K562 (cell line): ENCODE data around the gene BANP. TPM values are rescaled to one million over a fixed set of nuclear protein-coding genes. Genes with fewer than 3 reads are reported as not detected.
"Not testable (repeated sequence)": the region's sequence is repeated elsewhere in the genome, so short reads cannot be mapped to it uniquely, and the experiment has no call there.

ENCODE experiments used
- ATAC-seq: fragments of 200-7000 bp; cut with Tn5 transposase; 3 replicates; pipeline ENCODE4 v1.9.1; 2020; ENCODE audit warnings: moderate library complexity
- BruUV-seq: library from RNA; stranded (reverse); fragments of 400-500 nt; replicated peaks from 2 replicates; lab custom pipeline; 2021; lab: Mats Ljungman, UMichigan
- CTCF ChIA-PET: fragments of 300-600 bp; formaldehyde crosslinking; extraction: SDS; loops from one replicate; lab custom pipeline; 2021; ENCODE audit warnings: low intra/inter-chr PET ratio; lab: Yijun Ruan, JAX
- POLR2A ChIA-PET: fragments of 300-600, 350-650 bp; sonication (Branson Sonifier 250); formaldehyde crosslinking; extraction: SDS; loops from one replicate; lab custom pipeline; 2021; ENCODE audit warnings: antibody characterized with exemption, inconsistent platforms; lab: Yijun Ruan, JAX
- DNase-seq, 4 experiments: peaks; one replicate each; pipeline versions ENCODE4 v3.0.0 to v3.0.0-alpha.2; 2011 to 2018; ENCODE audit warnings: low spot score in 3 of 4, mixed read lengths in 3 of 4; ENCODE audit errors: extremely low read depth in 1 of 4
- FAIRE-seq: peaks from 2 replicates; lab custom pipeline; 2011; peaks lifted over from hg19 to GRCh38; lab: Jason Lieb, UNC
- H2AFZ ChIP-seq: 2 replicates; pipeline ENCODE4 v1.6.0; 2011; ENCODE audit warnings: low read depth, low read length, control low read depth, inconsistent platforms
- H3K27ac ChIP-seq: fragments of 200-600 bp; 3 replicates; pipeline ENCODE4 v1.8.0; 2011; ENCODE audit warnings: low read depth, mild to moderate bottlenecking, control low read depth, inconsistent platforms, low read length, moderate library complexity, mixed read lengths; ENCODE audit errors: extremely low read depth
- H3K27me3 ChIP-seq, 2 experiments: fragments of 300-600 bp in 1 of 2; 2 replicates in 1 of 2; 3 replicates in 1 of 2; pipeline versions ENCODE4 v1.6.0 to v1.8.0; 2011; ENCODE audit warnings: inconsistent platforms in 2 of 2, low read length in 2 of 2, mild to moderate bottlenecking in 1 of 2, mixed read lengths in 1 of 2, moderate library complexity in 1 of 2; ENCODE audit not compliant: control insufficient read depth in 2 of 2, insufficient read depth in 2 of 2
- H3K36me3 ChIP-seq: fragments of 300-600 bp; 3 replicates; pipeline ENCODE4 v1.8.0; 2011; ENCODE audit warnings: mild to moderate bottlenecking, low read length, inconsistent platforms; ENCODE audit not compliant: control insufficient read depth, insufficient read depth
- H3K4me1 ChIP-seq, 2 experiments: fragments of 200-600 bp in 1 of 2; replicated peaks in 1 of 2; 2 replicates in 1 of 2; 3 replicates in 1 of 2; pipeline versions ENCODE4 v1.5.1 to v1.8.0; 2011; ENCODE audit warnings: inconsistent platforms in 2 of 2, low read length in 2 of 2, mild to moderate bottlenecking in 1 of 2, mixed read lengths in 1 of 2, moderate library complexity in 1 of 2; ENCODE audit not compliant: control insufficient read depth in 2 of 2, insufficient read depth in 2 of 2
- H3K4me2 ChIP-seq: 2 replicates; pipeline ENCODE4 v1.6.1; 2011; ENCODE audit warnings: low read length, control low read depth, inconsistent platforms, mixed read lengths; ENCODE audit not compliant: insufficient read depth
- H3K4me3 ChIP-seq: fragments of 200-600 bp; sonication (generic), shearing (Covaris generic); 2 replicates; pipeline ENCODE4 v1.5.1; 2016; ENCODE audit warnings: control low read depth, inconsistent platforms
- H3K79me2 ChIP-seq: fragments of 200-600 bp; 3 replicates; pipeline ENCODE4 v1.8.0; 2011; ENCODE audit warnings: low read length, inconsistent platforms; ENCODE audit not compliant: control insufficient read depth, insufficient read depth
- H3K9ac ChIP-seq, 2 experiments: 2 replicates each; pipeline versions ENCODE4 v1.6.0 to v1.6.1; 2011; ENCODE audit warnings: low read depth in 2 of 2, low read length in 2 of 2, control low read depth in 1 of 2, inconsistent platforms in 1 of 2, mild to moderate bottlenecking in 1 of 2, mixed read lengths in 1 of 2; ENCODE audit not compliant: insufficient read depth in 1 of 2
- H3K9me1 ChIP-seq: one replicate; pipeline ENCODE4 v1.6.0; 2011; ENCODE audit warnings: inconsistent platforms, mild to moderate bottlenecking, low read length, moderate library complexity; ENCODE audit not compliant: control insufficient read depth, insufficient read depth
- H3K9me3 ChIP-seq: replicated peaks from 2 replicates; pipeline ENCODE4 v1.5.1; 2011; ENCODE audit warnings: low read depth, low read length, inconsistent platforms; ENCODE audit not compliant: control insufficient read depth, insufficient read depth
- H4K20me1 ChIP-seq: replicated peaks from 2 replicates; pipeline ENCODE4 v1.6.1; 2011; ENCODE audit warnings: low read length, inconsistent platforms, mixed read lengths; ENCODE audit not compliant: control insufficient read depth, insufficient read depth
- ELK1 ChIP-seq: sonication (generic); formaldehyde crosslinking; IDR thresholded peaks from 2 replicates; pipeline ENCODE4 v1.8.1; 2022; ENCODE audit warnings: missing genetic modification reagents
- FOXP4 ChIP-seq: sonication (generic); formaldehyde crosslinking; IDR thresholded peaks from 2 replicates; pipeline ENCODE4 v1.8.0; 2022; ENCODE audit warnings: mild to moderate bottlenecking, missing genetic modification reagents, borderline replicate concordance
- HCFC1 ChIP-seq: IDR thresholded peaks from 2 replicates; pipeline ENCODE4 v1.6.1; 2012; ENCODE audit warnings: low read depth, low read length, improper control_type of control experiment
- NCOA6 ChIP-seq: fragments of 450-650 bp; IDR thresholded peaks from 2 replicates; pipeline ENCODE4 v1.6.1; 2017; ENCODE audit warnings: mild to moderate bottlenecking
- SMARCE1 ChIP-seq: fragments of 450-650 bp; IDR thresholded peaks from 2 replicates; pipeline ENCODE4 v1.7.1; 2016; ENCODE audit warnings: mild to moderate bottlenecking
- STAT5A ChIP-seq: IDR thresholded peaks from 2 replicates; pipeline ENCODE4 v1.6.1; 2012; ENCODE audit warnings: low read length, inconsistent platforms, borderline replicate concordance
- USF1 ChIP-seq: sonication (generic); formaldehyde crosslinking; IDR thresholded peaks from 2 replicates; pipeline ENCODE4 v1.9.0; 2022; ENCODE audit warnings: mild to moderate bottlenecking, missing genetic modification reagents
- ZBTB12 ChIP-seq: fragments of 250-450 bp; sonication (Bioruptor Pico); IDR thresholded peaks from 2 replicates; pipeline ENCODE4 v1.4.0; 2020
- ZNF184 ChIP-seq: sonication (generic); formaldehyde crosslinking; IDR thresholded peaks from 2 replicates; pipeline ENCODE4 v1.5.0; 2020; ENCODE audit warnings: missing genetic modification reagents
- ZNF408 ChIP-seq: fragments of 250-450 bp; sonication (Bioruptor Pico); IDR thresholded peaks from 2 replicates; pipeline ENCODE4 v1.4.0; 2020; ENCODE audit warnings: low read depth, mild to moderate bottlenecking, moderate library complexity
- WGBS: fragments of 100-300 bp; shearing (Covaris generic); methylation state at CpG from one replicate; pipeline ENCODE4 v1.1.6; 2016; ENCODE audit warnings: low coverage, mixed read lengths; ENCODE audit not compliant: insufficient coverage; ENCODE audit errors: missing lambda C conversion rate; 5-methylcytosine and 5-hydroxymethylcytosine counted together
- in situ Hi-C: fragments of 300-500 bp; cut with MboI; formaldehyde crosslinking; loops from 4 replicates; pipeline ENCODE4 v1.15.0; 2018; ENCODE audit warnings: inconsistent platforms, mixed read lengths
- intact Hi-C: fragments of 100-400 bp; cut with micrococcal nuclease; formaldehyde crosslinking; loops from 2 replicates; pipeline ENCODE4 v1.14.2; 2022
- polyA plus RNA-seq, 8 experiments: library from polyadenylated mRNA; depleted of rRNA in 4 of 8; stranded (reverse) in 5 of 8; unstranded in 3 of 8; fragments of >200 nt; fragmentation: Nextera tagmentation in 2 of 8; fragmentation: Illumina TruSeq in 1 of 8; extraction: Ambion mirVana in 2 of 8; extraction: Trizol in 1 of 8; gene quantifications; 2 replicates each; pipeline versions ENCODE4 v1.2.1 to v1.2.3, GENCODE V29; 2011 to 2014; ENCODE audit warnings: inconsistent platforms in 1 of 8, missing spikeins in 1 of 8
- total RNA-seq, 7 experiments: library from RNA; depleted of rRNA in 6 of 7; stranded (reverse); fragments of >200 nt in 6 of 7; fragmentation: Illumina TruSeq in 2 of 7; extraction: Trizol in 2 of 7; gene quantifications; 2 replicates each; pipeline versions ENCODE4 v1.2.1 to v1.2.3, GENCODE V29; 2011 to 2021; ENCODE audit warnings: low replicate concordance in 1 of 7

BANP gene
- total and polyA plus RNA-seq, 9 of the 15 experiments (the other 6 are each of a cell fraction or from before 2014, with no cell fraction given) = 4.6 to 22.1 (median 15.6) TPM

GRCh38 chr16:87932475-87933139, 18.6 kb upstream of the BANP start:
- H2AFZ ChIP-seq, H3K9ac ChIP-seq, H4K20me1 ChIP-seq, H3K9me1 ChIP-seq, H3K36me3 ChIP-seq, H3K9me3 ChIP-seq, H3K4me3 ChIP-seq, ATAC-seq, H3K4me2 ChIP-seq, FAIRE-seq, POLR2A ChIA-PET, in situ Hi-C loops, H3K27ac ChIP-seq, intact Hi-C loops, BruUV-seq, H3K79me2 ChIP-seq, H3K4me1 ChIP-seq, CTCF ChIA-PET, DNase-seq: not testable (repeated sequence)
- whole genome bisulfite sequencing = 24% methylated on average over 12 of the region's 17 CpGs
- H3K27me3 ChIP-seq = peaks cover 15 to 43% of the 10 kb centered on the region in 2 experiments; a peak in 4 of 5 replicates

- in situ Hi-C loops (no loop called here), intact Hi-C loops (no loop called here)
- no peak overlapping the region for H3K4me3 ChIP-seq
- no peaks in the 10 kb centered on the region for H3K36me3 ChIP-seq
- no peaks in the 10 kb centered on the region for H3K79me2 ChIP-seq
- peaks cover 4% of the 10 kb centered on the region; the same call in 1 of the 2 replicates for H4K20me1 ChIP-seq
- FAIRE-seq = no peak
- DNase-seq = no peak
- H2AFZ ChIP-seq = no peak overlapping the region
- H3K9ac ChIP-seq = no peak overlapping the region
- H3K9me1 ChIP-seq = no peaks in the 10 kb centered on the region
- no peak for TF ChIP-seq HCFC1
- TF ChIP-seq NCOA6 = no peak
- no peak for TF ChIP-seq SMARCE1
- no peak for TF ChIP-seq ZNF184
- no peak for TF ChIP-seq STAT5A
- TF ChIP-seq ZNF408 = no peak
- no peak for TF ChIP-seq FOXP4 (CRISPR knock-in tag)
- TF ChIP-seq USF1 (CRISPR knock-in tag) = no peak
- no peak for TF ChIP-seq ELK1 (CRISPR knock-in tag)
- no peak for TF ChIP-seq ZBTB12
- TF ChIP-seq, all 486 proteins: peak for 0
- WGBS = 5% methylated on average over 3 of the region's 3 CpGs
- no TSS peak for BruUV-seq
- ChIA-PET CTCF (no interaction called here), POLR2A (no interaction called here)
- Histone ChIP-seq H3K9me3 (no peaks in the 10 kb centered on the region), H3K27ac (no peak overlapping the region), H3K27me3 (peaks cover 15 to 40% of the 10 kb centered on the region in 2 experiments; a peak in 4 of 5 replicates), H3K4me1 (peaks cover 0 to 7% of the 10 kb centered on the region in 2 experiments; a peak in 2 of 5 replicates), H3K4me2 (no peak overlapping the region)
- no peak for ATAC-seq
These were observed 18.1 kb upstream of the BANP start for GRCh38 chr16:87933140-87933495.
